GM19239 (cell line): Measurements from ENCODE around the gene AFAP1.

Experiments
- DNase-seq: peaks from one replicate; pipeline ENCODE4 v3.0.0; 2011; ENCODE audit warnings: low spot score; ENCODE audit not compliant: insufficient read length
- FAIRE-seq: peaks from 2 replicates; lab custom pipeline; 2011; peaks lifted over from hg19 to GRCh38; lab: Jason Lieb, UNC

AFAP1 gene

DNA sequence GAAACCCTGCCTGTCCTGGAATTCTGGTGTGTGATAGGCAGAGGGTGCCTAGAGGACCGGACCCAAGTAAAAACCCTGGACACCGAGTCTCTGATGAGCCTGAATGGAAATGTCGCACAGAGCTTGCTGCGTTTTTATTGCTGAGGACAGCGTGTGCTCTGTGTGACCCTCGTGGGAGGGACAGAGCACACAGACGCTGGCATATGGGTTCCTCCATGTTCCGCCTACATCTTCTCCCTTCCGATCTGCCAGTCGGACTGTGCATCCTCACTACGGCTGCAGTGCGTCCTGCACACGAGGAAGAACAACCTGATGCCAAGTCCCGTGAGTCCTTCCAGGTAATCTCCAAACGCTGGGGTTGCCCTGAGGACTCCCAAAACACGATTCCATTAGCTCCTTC, 68.3 kb downstream of the AFAP1 start:
- DNase-seq (no peak), FAIRE-seq (no peak)

DNA sequence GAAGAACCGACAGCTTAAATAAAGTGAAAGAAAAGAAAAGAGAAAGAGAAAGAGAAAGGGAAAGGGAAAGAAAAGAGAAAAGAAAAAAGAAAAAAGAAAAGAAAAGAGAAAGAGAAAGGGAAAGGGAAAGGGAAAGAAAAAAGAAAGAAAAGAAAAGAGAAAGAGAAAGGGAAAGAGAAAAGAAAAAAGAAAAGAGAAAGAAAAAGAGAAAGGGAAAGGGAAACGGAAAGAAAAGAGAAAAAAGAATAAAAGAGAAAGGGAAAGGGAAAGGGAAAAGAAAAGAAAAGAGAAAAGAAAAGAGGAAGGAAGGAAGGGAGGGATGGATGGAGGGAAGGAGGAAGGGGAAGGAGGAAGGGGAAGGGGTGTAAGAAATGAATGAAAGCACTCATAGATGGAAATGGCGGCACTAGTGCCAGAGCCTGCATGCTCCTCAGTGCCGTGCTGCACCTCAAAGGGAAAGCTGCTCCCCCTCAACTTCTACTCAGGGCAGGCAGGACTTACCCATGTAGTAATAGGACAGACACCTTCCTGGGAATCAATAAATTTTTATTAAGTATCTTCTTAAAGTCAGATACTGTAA, 70.7 kb downstream of the AFAP1 start:
- FAIRE-seq (no peak), DNase-seq (no peak)

DNA sequence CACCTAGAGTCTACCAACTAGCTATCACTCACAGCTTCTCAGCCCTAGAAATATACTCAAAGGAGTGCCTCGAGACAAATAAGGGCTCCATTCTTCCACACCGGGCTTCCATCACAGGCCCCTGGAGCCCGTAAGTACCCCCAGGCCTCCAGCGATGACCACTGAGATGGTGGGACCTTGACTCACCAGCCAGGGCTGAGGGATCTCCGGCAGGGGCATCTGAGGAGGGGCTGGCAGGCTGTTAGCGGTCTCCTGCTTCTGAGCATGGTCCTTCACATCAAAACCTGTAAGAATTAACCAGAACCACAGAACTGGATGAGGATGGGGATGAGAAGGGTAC, 71.3 kb downstream of the AFAP1 start:
- DNase-seq (no peak), FAIRE-seq (no peak)

DNA sequence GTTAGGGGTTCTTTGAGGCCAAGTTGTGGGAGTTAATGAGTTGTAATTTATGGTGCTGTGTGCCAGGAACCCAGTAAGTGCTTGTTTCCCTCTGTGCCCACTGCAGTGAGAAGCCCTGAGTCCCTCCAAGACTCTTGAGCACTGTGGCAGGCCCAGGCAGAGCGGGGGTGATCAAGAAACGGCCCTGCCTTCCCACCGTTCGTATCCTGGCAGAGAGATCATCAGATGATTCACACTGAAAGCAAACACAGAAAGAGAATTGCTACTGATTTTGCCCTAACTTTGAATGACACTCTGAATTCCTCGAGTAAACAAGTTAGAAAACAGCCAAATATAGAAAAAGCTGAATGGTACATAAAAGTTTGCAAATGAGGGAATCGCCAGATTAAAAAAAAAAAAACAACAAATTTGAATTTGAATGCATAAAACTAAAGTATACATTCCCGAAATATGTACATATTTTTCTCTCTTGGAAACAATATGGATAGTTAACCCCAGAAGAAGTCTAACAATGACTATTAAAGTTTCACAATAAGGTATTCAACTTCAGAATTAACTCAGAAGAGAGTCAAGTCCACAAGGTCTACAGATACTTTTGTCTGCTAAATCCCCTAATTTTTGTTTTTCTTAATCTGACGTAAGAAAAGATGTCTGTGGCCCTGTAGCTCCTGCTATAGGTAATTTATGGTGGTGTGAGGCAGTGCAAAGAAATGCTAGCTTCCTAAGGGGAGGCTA, 71.8 kb downstream of the AFAP1 start:
- FAIRE-seq (no peak), DNase-seq (no peak)

DNA sequence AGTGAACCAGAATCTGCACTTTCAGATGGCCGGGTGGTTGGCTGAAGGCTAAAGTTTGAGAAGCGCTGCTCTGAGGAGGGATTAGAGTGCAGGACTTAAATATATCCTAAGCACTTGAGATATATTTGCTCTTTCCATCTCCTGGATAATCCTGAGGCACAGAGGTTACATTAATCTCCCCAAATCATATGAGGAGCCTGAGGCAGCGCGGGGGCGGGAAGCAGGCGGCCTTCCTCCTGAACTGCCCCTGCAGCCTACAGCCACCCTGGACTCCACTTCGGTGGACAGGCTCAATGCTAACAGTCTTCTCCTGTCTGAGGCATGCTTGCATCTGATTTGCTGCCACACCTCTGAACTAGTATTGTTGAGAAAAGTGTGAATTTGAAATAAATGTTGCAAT, 72.5 kb downstream of the AFAP1 start:
- DNase-seq = no peak
- no peak for FAIRE-seq

DNA sequence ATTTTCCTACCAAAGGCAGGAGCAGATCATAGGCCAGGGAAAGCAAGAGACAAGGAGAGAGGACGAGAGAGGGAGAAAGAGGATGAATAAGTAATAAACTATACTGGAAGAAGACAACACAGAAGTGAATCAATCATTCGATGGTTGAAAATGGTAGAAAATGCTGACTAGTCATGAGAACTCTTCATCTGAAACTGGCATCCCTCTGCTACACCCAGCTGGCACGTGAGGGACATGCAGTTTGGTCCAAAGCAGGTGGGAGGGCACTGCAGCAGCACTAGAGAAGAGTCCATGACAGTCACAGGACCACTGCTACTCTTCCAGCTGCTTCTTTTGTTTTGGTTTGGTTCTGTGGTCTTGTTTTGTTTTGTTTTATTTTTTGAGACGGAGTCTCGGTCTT, 74.1 kb downstream of the AFAP1 start:
- no peak for DNase-seq
- FAIRE-seq = no peak

DNA sequence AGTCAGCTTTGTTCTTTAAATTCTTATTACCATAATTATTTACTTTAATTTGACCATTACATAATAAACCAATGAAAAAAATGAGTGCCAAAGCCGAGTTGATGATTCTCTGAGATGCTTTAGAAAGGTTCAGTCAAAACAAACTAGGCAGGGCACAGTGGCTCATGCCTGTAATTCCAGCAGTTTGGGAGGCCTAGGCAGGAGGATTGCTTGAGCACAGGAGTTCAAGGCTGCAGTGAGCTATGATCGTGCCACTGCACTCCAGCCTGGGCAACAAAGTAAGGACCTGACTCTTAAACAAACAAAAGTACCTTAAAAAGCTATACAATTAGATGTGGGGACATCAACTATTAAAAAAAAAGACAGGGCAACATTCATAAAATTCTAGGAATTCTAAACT, 75.0 kb downstream of the AFAP1 start:
- FAIRE-seq (no peak), DNase-seq (no peak)

DNA sequence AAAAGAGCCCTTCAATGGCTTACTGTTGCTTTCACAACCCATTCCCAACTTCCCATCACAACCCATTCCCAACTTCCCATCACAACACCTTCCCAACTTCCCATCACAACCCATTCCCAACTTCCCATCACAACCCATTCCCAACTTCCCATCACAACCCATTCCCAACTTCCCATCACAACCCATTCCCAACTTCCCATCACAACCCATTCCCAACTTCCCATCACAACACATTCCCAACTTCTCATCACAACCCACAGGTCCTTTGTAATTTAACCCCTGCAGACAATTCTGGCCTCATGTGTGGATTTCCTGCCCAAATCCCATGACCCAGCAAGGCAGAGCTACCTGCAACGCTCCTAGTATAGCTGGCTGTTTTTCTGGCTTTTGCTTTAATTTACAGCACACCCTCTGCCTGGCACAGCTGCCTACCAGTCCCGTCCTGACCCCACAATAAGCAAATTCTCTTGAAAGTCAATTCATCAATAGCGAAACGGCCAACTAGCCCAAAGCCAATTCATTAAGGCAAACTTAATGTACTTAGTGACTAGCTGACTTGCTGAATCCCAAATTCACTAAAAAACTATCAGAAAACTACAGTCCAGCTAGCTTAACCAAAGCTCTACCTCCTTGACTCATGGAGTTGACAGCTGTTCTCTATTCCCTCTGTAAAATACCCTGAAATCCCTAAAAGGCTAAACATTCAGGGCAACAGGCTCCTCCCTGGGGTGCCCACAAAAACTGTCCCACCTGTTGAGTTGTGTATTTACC, 75.6 kb downstream of the AFAP1 start:
- DNase-seq = no peak
- no peak for FAIRE-seq

- no peak for FAIRE-seq
Measured at GRCh38 chr4:7862561-7863192, 77.0 kb downstream of the AFAP1 start.

DNA sequence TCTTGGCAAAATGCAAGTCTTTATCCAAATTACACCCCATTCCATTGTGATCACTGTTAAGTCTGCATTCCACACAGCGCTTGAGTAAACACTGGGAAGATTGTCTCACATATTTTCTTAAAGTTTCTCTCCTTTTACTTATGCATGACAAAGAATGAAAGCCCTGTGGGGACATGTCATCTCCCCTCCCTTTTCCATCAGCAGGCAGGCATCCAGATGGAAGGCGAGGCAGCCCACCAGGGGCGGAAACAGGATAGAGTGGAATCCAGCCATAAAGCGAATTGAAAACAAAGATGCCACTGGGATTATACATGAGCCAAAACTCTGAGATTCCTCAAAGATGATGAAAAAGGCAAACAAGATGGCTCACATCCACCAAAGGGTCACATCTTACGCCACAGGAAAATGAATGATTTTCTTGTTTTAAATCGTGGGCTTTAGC, 78.2 kb downstream of the AFAP1 start:
- DNase-seq (no peak), FAIRE-seq (no peak)

More at GRCh38 chr4:7862561-7863192, 77.0 kb downstream of the AFAP1 start:
- no peak for DNase-seq

- FAIRE-seq (no peak), DNase-seq (no peak)
Measured at GRCh38 chr4:7860600-7861163, 79.0 kb downstream of the AFAP1 start.

DNA sequence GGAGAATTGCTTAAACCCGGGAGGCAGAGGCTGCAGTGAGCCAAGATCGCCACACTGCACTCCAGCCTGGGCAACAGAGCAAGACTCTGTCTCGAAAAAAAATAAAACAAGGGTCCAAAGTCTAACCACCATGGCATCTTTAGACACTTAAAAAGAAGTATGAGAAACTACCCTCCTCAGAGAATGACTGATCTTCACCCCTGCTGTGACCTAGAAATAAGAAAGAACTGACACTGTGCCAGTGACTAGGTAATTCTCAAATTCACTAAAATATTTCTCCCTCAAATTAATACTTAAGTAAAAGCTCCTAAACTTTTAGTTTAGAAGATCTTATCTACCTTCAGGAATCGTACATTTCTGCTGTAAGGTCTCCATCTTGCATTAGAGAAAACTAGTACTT, 80.3 kb downstream of the AFAP1 start:
- no peak for DNase-seq
- FAIRE-seq = no peak

GRCh38 chr4:7858498-7858897, 81.2 kb downstream of the AFAP1 start:
- FAIRE-seq = no peak

GRCh38 chr4:7857993-7858392, 81.7 kb downstream of the AFAP1 start:
- DNase-seq = no peak
- FAIRE-seq = no peak

More at GRCh38 chr4:7858498-7858897, 81.2 kb downstream of the AFAP1 start:
- no peak for DNase-seq

- FAIRE-seq (no peak), DNase-seq (no peak)
Measured at GRCh38 chr4:7857238-7857701, 82.4 kb downstream of the AFAP1 start.

- DNase-seq = no peak
- no peak for FAIRE-seq
Measured at GRCh38 chr4:7855731-7856130, 83.9 kb downstream of the AFAP1 start.

- FAIRE-seq (no peak), DNase-seq (no peak)
Measured at GRCh38 chr4:7854697-7855370, 84.8 kb downstream of the AFAP1 start.

DNA sequence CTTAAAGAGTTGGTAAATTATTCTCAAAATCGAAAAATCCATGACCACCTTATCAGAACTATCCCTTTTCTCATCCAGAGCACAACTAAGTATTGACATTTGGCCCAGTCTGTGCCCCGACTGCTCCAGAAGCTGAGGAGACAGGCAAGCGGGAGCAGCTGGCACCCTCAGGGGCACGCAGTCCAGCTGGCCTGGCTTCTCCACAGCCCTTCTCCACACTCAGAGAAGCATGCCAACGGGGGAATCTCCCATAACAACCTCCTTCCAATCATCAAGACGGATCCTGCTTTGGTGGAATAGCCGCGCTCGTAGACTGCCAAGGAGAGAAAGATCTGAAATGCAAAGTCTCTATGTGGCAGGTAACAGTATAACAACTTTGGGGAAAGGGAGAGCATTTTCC, 85.4 kb downstream of the AFAP1 start:
- FAIRE-seq (no peak), DNase-seq (no peak)

DNA sequence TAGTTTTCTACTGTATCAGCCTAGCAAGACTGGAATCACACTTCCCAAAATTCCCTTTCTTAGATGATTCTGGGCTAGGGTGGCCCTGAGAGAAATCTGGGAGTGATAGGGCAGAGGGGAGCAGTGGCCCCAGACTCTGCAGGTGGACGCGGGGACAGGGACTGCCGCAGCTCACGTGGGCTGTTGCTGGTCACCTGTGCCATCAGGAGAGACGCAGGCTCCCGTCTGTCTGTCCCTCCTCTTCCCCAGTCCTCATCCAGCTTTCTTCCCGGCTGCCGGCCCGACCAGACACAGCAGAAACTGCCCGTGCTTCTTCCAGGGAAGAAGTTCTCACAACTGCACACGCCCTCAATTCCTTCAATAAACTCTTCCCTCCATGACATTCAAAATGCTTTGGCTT, 86.4 kb downstream of the AFAP1 start:
- no peak for FAIRE-seq
- DNase-seq = no peak

DNA sequence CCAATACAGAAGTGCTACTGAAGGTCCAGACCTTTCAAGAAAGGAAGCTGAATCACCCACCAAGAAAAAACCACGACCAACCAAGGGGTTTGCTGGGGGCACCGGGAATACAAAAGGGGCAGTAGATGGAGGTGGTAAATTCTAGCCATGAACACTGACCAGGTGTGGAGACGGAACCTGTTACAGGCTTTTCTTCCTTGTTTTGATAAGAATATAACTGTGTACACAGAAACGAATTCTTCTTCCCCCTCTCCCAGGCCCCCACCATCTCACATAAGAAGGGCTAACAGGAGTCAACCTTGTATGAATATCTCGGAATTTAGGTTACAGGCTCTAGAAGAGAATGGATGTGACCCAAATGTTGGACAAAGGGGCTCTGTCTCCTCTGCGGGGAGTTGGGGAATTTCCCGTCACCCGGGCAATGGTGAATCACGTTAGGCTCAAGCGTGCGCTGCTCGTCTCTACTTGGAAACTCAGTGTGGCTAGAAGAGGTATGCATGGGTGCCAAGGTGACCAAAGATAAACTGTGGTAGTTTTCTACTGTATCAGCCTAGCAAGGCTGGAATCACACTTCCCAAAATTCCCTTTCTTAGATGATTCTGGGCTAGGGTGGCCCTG, 87.0 kb downstream of the AFAP1 start:
- no peak for DNase-seq
- no peak for FAIRE-seq
